Psoas muscle (tissue), 8 donors: ENCODE measurements around the gene FOXN3. TPM values are rescaled to one million over a fixed set of nuclear protein-coding genes. Genes with fewer than 3 reads are reported as not detected.

Experiments
- ATAC-seq, 4 donors: fragments of 200-7000 bp; cut with Tn5 transposase; one replicate each; pipeline ENCODE4 v1.9.1; 2020; ENCODE audit warnings: moderate library complexity in 3 of 4, mild to moderate bottlenecking in 2 of 4
- DNase-seq, 2 donors: peaks; one replicate each; pipeline ENCODE4 v3.0.0-alpha.2; 2020
- H3K27ac ChIP-seq: fragments of 200-600 bp; one replicate; pipeline ENCODE4 v1.8.0; 2022
- H3K27me3 ChIP-seq, 3 donors: fragments of 200-600 bp in 1 of 3; one replicate each; pipeline versions ENCODE4 v1.6.1 to v1.8.0; 2013 to 2022; ENCODE audit warnings: low read length in 2 of 3, mild to moderate bottlenecking in 2 of 3, moderate library complexity in 1 of 3; ENCODE audit not compliant: insufficient read depth in 3 of 3
- H3K36me3 ChIP-seq, 2 donors: fragments of 200-600 bp in 1 of 2; one replicate each; pipeline versions ENCODE4 v1.6.1 to v1.8.0; 2013 to 2022; ENCODE audit warnings: low read depth in 1 of 2, mild to moderate bottlenecking in 1 of 2, moderate library complexity in 1 of 2; ENCODE audit not compliant: insufficient read depth in 1 of 2
- H3K4me1 ChIP-seq: fragments of 200-600 bp; one replicate; pipeline ENCODE4 v1.8.0; 2022
- H3K4me3 ChIP-seq: fragments of 200-600 bp; one replicate; pipeline ENCODE4 v1.8.0; 2022; ENCODE audit warnings: mild to moderate bottlenecking
- H3K9me3 ChIP-seq: fragments of 200-600 bp; one replicate; pipeline ENCODE4 v1.8.0; 2022
- CTCF ChIP-seq: fragments of 200-600 bp; IDR thresholded peaks from one replicate; pipeline ENCODE4 v1.8.0; 2022; ENCODE audit warnings: antibody characterized with exemption
- WGBS, 3 donors: extraction: QIAGEN DNeasy Blood & Tissue Kit; methylation state at CpG; one replicate each; pipeline versions ENCODE4 v1.1.6 to v1.1.7; 2013; 5-methylcytosine and 5-hydroxymethylcytosine counted together
- intact Hi-C, 2 donors: fragments of 100-400 bp; cut with DNase I; formaldehyde crosslinking; loops; one replicate each; pipeline versions ENCODE4 v1.11.0 to v1.14.2; 2022
- polyA plus RNA-seq, 3 donors: library from polyadenylated mRNA; stranded (reverse); fragments of 200-250 nt; gene quantifications; one replicate each; pipeline ENCODE4 v1.2.3, GENCODE V29; 2013
- total RNA-seq, 4 donors: library from RNA; stranded (reverse); fragmentation: NEBNext Ultra II Directional in 2 of 4; extraction: Animal tissue kit (Norgen Biotek cat#: 25700) in 2 of 4; gene quantifications; one replicate each; pipeline versions ENCODE4 v1.2.1 to v1.2.4, GENCODE V29; 2021 to 2023
- donor health status: healthy with polysubstance abuse.
- donor health status: DM: no; HTN: no; CAD: no; lungs with moderate emphysema.
- donor health status: Bipolar disorder and iron deficiency.
- donor health status: healthy.
- donor health status: DM: yes; HTN: yes; CAD: no.
- donor health status: DM: no; HTN: no; CAD: no.
- donor health status: DM: no; HTN: no; CAD: no.
- donor health status: DM: yes; HTN: yes; CAD: no.

The FOXN3 gene
- total and polyA plus RNA-seq, 7 donors, result 10.1 to 123 (median 73.6) TPM

DNA sequence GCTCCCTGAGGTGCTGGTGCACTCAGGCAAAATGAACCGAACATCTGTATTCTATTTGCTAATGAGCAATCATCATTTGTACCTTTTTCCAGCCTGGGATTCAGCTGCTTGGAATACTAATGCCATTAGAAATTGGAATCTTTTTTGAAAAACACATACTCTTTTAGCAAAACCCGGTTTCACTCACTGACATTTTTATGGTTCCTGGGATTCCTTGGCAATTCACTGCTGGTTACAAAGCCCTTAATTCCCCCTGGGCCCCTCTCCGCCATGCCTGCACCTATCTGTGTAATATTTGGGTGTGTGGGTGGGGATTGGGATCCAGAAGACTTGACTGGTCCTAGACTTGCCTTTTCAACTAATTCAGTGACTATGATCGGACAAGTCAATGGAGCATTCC lies 199.1 kb downstream of the FOXN3 start:
- peaks cover 0 to 7% of the 10 kb centered on the region in 2 donors for H3K36me3 ChIP-seq
- DNase-seq (no peak), ATAC-seq (no peak)
- no peak for TF ChIP-seq CTCF
- H3K27me3 ChIP-seq, result no peaks in the 10 kb centered on the region
- WGBS, 3 donors, result 70 to 85% (median 84%) methylated on average over 4 of the region's 4 CpGs
- H3K27ac ChIP-seq, result no peak overlapping the region
- H3K4me3 ChIP-seq, result no peak overlapping the region
- H3K4me1 ChIP-seq, result peaks cover 35% of the 10 kb centered on the region
- intact Hi-C loops, result no loop called here
- H3K9me3 ChIP-seq, result no peaks in the 10 kb centered on the region

- no peak for DNase-seq
- H3K27me3 ChIP-seq, result no peaks in the 10 kb centered on the region
- peaks cover 0 to 7% of the 10 kb centered on the region in 2 donors for H3K36me3 ChIP-seq
- H3K27ac ChIP-seq, result no peak overlapping the region
- peak in 1 of 4 donors; percentile 45 for ATAC-seq
- peaks cover 19% of the 10 kb centered on the region for H3K4me1 ChIP-seq
- H3K9me3 ChIP-seq, result no peaks in the 10 kb centered on the region
- 26 to 45% (median 30%) methylated on average over 7 of the region's 7 CpGs for WGBS, 3 donors
- H3K4me3 ChIP-seq, result no peak overlapping the region
- intact Hi-C loops, result no loop called here
- no peak for TF ChIP-seq CTCF
Measured at GRCh38 chr14:89215531-89215930, 201.5 kb downstream of the FOXN3 start.

DNA sequence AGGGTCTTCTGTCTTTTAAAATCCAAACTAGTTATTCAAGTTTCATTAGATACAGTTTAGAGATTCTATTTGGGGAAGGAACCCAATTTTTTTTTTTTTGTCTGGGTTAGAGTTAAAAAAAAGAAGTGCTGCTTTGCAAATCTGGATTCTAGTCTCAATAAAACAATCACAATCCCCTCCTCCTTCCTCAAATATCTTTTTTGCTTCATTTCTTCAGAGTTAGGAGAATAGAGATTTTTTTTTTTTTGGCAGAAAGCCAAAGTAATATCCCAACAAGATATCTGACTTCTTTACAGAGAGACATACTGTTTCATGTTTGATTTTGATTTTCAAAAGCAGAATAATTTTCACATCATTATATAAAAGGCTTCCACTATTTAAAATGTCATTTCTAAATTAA lies 201.9 kb downstream of the FOXN3 start:
- H3K27ac ChIP-seq, result no peak overlapping the region
- no peak for ATAC-seq
- no peak for TF ChIP-seq CTCF
- H3K4me3 ChIP-seq, result no peak overlapping the region
- peaks cover 19% of the 10 kb centered on the region for H3K4me1 ChIP-seq
- no peaks in the 10 kb centered on the region for H3K9me3 ChIP-seq
- peaks cover 0 to 7% of the 10 kb centered on the region in 2 donors for H3K36me3 ChIP-seq
- H3K27me3 ChIP-seq, result no peaks in the 10 kb centered on the region
- intact Hi-C loops, result no loop called here
- no peak for DNase-seq

- WGBS, 3 donors, result 21 to 31% (median 22%) methylated on average over 14 of the region's 14 CpGs
- H3K27ac ChIP-seq, result no peak overlapping the region
- peaks cover 19% of the 10 kb centered on the region for H3K4me1 ChIP-seq
- intact Hi-C loops, result no loop called here
- peak; percentile 19 for TF ChIP-seq CTCF
- DNase-seq, result peak; percentile 55 to 71
- H3K27me3 ChIP-seq, result no peaks in the 10 kb centered on the region
- H3K4me3 ChIP-seq, result no peak overlapping the region
- H3K9me3 ChIP-seq, result no peaks in the 10 kb centered on the region
- peaks cover 0 to under 1% of the 10 kb centered on the region in 2 donors for H3K36me3 ChIP-seq
- peak; percentile 64 to 93 (median 84) for ATAC-seq
Measured at GRCh38 chr14:89214221-89214965, 202.6 kb downstream of the FOXN3 start.
